K562 (cell line): ENCODE measurements around the gene MINDY4. TPM values are rescaled to one million over a fixed set of nuclear protein-coding genes. Genes with fewer than 3 reads are reported as not detected.

ENCODE experiments used
- ATAC-seq: fragments of 200-7000 bp; cut with Tn5 transposase; 3 replicates; pipeline ENCODE4 v1.9.1; 2020; ENCODE audit warnings: moderate library complexity
- BruUV-seq: library from RNA; stranded (reverse); fragments of 400-500 nt; replicated peaks from 2 replicates; lab custom pipeline; 2021; lab: Mats Ljungman, UMichigan
- CTCF ChIA-PET: fragments of 300-600 bp; formaldehyde crosslinking; extraction: SDS; loops from one replicate; lab custom pipeline; 2021; ENCODE audit warnings: low intra/inter-chr PET ratio; lab: Yijun Ruan, JAX
- POLR2A ChIA-PET: fragments of 300-600, 350-650 bp; sonication (Branson Sonifier 250); formaldehyde crosslinking; extraction: SDS; loops from one replicate; lab custom pipeline; 2021; ENCODE audit warnings: antibody characterized with exemption, inconsistent platforms; lab: Yijun Ruan, JAX
- DNase-seq, 4 experiments: peaks; one replicate each; pipeline versions ENCODE4 v3.0.0 to v3.0.0-alpha.2; 2011 to 2018; ENCODE audit warnings: low spot score in 3 of 4, mixed read lengths in 3 of 4; ENCODE audit errors: extremely low read depth in 1 of 4
- FAIRE-seq: peaks from 2 replicates; lab custom pipeline; 2011; peaks lifted over from hg19 to GRCh38; lab: Jason Lieb, UNC
- H2AFZ ChIP-seq: 2 replicates; pipeline ENCODE4 v1.6.0; 2011; ENCODE audit warnings: low read depth, low read length, control low read depth, inconsistent platforms
- H3K27ac ChIP-seq: fragments of 200-600 bp; 3 replicates; pipeline ENCODE4 v1.8.0; 2011; ENCODE audit warnings: low read depth, mild to moderate bottlenecking, control low read depth, inconsistent platforms, low read length, moderate library complexity, mixed read lengths; ENCODE audit errors: extremely low read depth
- H3K27me3 ChIP-seq, 2 experiments: fragments of 300-600 bp in 1 of 2; 2 replicates in 1 of 2; 3 replicates in 1 of 2; pipeline versions ENCODE4 v1.6.0 to v1.8.0; 2011; ENCODE audit warnings: inconsistent platforms in 2 of 2, low read length in 2 of 2, mild to moderate bottlenecking in 1 of 2, mixed read lengths in 1 of 2, moderate library complexity in 1 of 2; ENCODE audit not compliant: control insufficient read depth in 2 of 2, insufficient read depth in 2 of 2
- H3K36me3 ChIP-seq: fragments of 300-600 bp; 3 replicates; pipeline ENCODE4 v1.8.0; 2011; ENCODE audit warnings: mild to moderate bottlenecking, low read length, inconsistent platforms; ENCODE audit not compliant: control insufficient read depth, insufficient read depth
- H3K4me1 ChIP-seq, 2 experiments: fragments of 200-600 bp in 1 of 2; replicated peaks in 1 of 2; 2 replicates in 1 of 2; 3 replicates in 1 of 2; pipeline versions ENCODE4 v1.5.1 to v1.8.0; 2011; ENCODE audit warnings: inconsistent platforms in 2 of 2, low read length in 2 of 2, mild to moderate bottlenecking in 1 of 2, mixed read lengths in 1 of 2, moderate library complexity in 1 of 2; ENCODE audit not compliant: control insufficient read depth in 2 of 2, insufficient read depth in 2 of 2
- H3K4me2 ChIP-seq: 2 replicates; pipeline ENCODE4 v1.6.1; 2011; ENCODE audit warnings: low read length, control low read depth, inconsistent platforms, mixed read lengths; ENCODE audit not compliant: insufficient read depth
- H3K4me3 ChIP-seq: fragments of 200-600 bp; sonication (generic), shearing (Covaris generic); 2 replicates; pipeline ENCODE4 v1.5.1; 2016; ENCODE audit warnings: control low read depth, inconsistent platforms
- H3K79me2 ChIP-seq: fragments of 200-600 bp; 3 replicates; pipeline ENCODE4 v1.8.0; 2011; ENCODE audit warnings: low read length, inconsistent platforms; ENCODE audit not compliant: control insufficient read depth, insufficient read depth
- H3K9ac ChIP-seq, 2 experiments: 2 replicates each; pipeline versions ENCODE4 v1.6.0 to v1.6.1; 2011; ENCODE audit warnings: low read depth in 2 of 2, low read length in 2 of 2, control low read depth in 1 of 2, inconsistent platforms in 1 of 2, mild to moderate bottlenecking in 1 of 2, mixed read lengths in 1 of 2; ENCODE audit not compliant: insufficient read depth in 1 of 2
- H3K9me1 ChIP-seq: one replicate; pipeline ENCODE4 v1.6.0; 2011; ENCODE audit warnings: inconsistent platforms, mild to moderate bottlenecking, low read length, moderate library complexity; ENCODE audit not compliant: control insufficient read depth, insufficient read depth
- H3K9me3 ChIP-seq: replicated peaks from 2 replicates; pipeline ENCODE4 v1.5.1; 2011; ENCODE audit warnings: low read depth, low read length, inconsistent platforms; ENCODE audit not compliant: control insufficient read depth, insufficient read depth
- H4K20me1 ChIP-seq: replicated peaks from 2 replicates; pipeline ENCODE4 v1.6.1; 2011; ENCODE audit warnings: low read length, inconsistent platforms, mixed read lengths; ENCODE audit not compliant: control insufficient read depth, insufficient read depth
- CBFA2T3 ChIP-seq: fragments of 450-650 bp; IDR thresholded peaks from 2 replicates; pipeline ENCODE4 v1.6.1; 2017
- CEBPG ChIP-seq, 3 experiments: fragments of 200-800 bp in 1 of 3; sonication (Bioruptor generic) in 1 of 3; sonication (generic) in 1 of 3; formaldehyde crosslinking in 1 of 3; IDR thresholded peaks in 2 of 3; conservative IDR thresholded peaks in 1 of 3; 2 replicates each; pipeline versions ENCODE4 v1.6.1 to v1.8.0; 2016 to 2022; ENCODE audit warnings: missing compliant biosample characterization in 2 of 3, missing genetic modification characterization in 2 of 3, mild to moderate bottlenecking in 1 of 3, missing genetic modification reagents in 1 of 3
- HIVEP1 ChIP-seq: fragments of 250-450 bp; sonication (Bioruptor Pico); IDR thresholded peaks from 2 replicates; pipeline ENCODE4 v1.4.0; 2020; ENCODE audit warnings: mild to moderate bottlenecking
- MAZ ChIP-seq, 2 experiments: fragments of 450-650 bp in 1 of 2; sonication (generic) in 1 of 2; formaldehyde crosslinking; IDR thresholded peaks in 1 of 2; conservative IDR thresholded peaks in 1 of 2; 2 replicates each; pipeline versions ENCODE4 v1.4.0 to v1.5.0; 2020; ENCODE audit warnings: mild to moderate bottlenecking in 1 of 2, missing genetic modification reagents in 1 of 2
- NFATC3 ChIP-seq: fragments of 450-650 bp; IDR thresholded peaks from 2 replicates; pipeline ENCODE4 v1.6.1; 2017; ENCODE audit warnings: mild to moderate bottlenecking
- NFXL1 ChIP-seq: fragments of 450-650 bp; formaldehyde crosslinking; IDR thresholded peaks from 2 replicates; pipeline ENCODE4 v1.4.0; 2021; ENCODE audit warnings: mild to moderate bottlenecking
- NR2C1 ChIP-seq, 2 experiments: fragments of 450-650 bp; IDR thresholded peaks; 2 replicates each; pipeline ENCODE4 v1.6.1; 2017; ENCODE audit warnings: mild to moderate bottlenecking in 2 of 2, antibody characterized with exemption in 1 of 2, inconsistent platforms in 1 of 2, missing compliant biosample characterization in 1 of 2, missing genetic modification characterization in 1 of 2
- TRIM24 ChIP-seq, 2 experiments: fragments of 450-650 bp; IDR thresholded peaks; 2 replicates each; pipeline ENCODE4 v1.6.1; 2016
- ZNF217 ChIP-seq: sonication (generic); formaldehyde crosslinking; IDR thresholded peaks from 2 replicates; pipeline ENCODE4 v1.8.0; 2022; ENCODE audit warnings: mild to moderate bottlenecking, missing genetic modification reagents
- ZNF408 ChIP-seq: fragments of 250-450 bp; sonication (Bioruptor Pico); IDR thresholded peaks from 2 replicates; pipeline ENCODE4 v1.4.0; 2020; ENCODE audit warnings: low read depth, mild to moderate bottlenecking, moderate library complexity
- ZNF764 ChIP-seq: fragments of 250-450 bp; sonication (Bioruptor Pico); IDR thresholded peaks from 2 replicates; pipeline ENCODE4 v1.4.0; 2020; ENCODE audit warnings: low read depth, mild to moderate bottlenecking, moderate library complexity
- WGBS: fragments of 100-300 bp; shearing (Covaris generic); methylation state at CpG from one replicate; pipeline ENCODE4 v1.1.6; 2016; ENCODE audit warnings: low coverage, mixed read lengths; ENCODE audit not compliant: insufficient coverage; ENCODE audit errors: missing lambda C conversion rate; 5-methylcytosine and 5-hydroxymethylcytosine counted together
- in situ Hi-C: fragments of 300-500 bp; cut with MboI; formaldehyde crosslinking; loops from 4 replicates; pipeline ENCODE4 v1.15.0; 2018; ENCODE audit warnings: inconsistent platforms, mixed read lengths
- intact Hi-C: fragments of 100-400 bp; cut with micrococcal nuclease; formaldehyde crosslinking; loops from 2 replicates; pipeline ENCODE4 v1.14.2; 2022
- polyA plus RNA-seq, 8 experiments: library from polyadenylated mRNA; depleted of rRNA in 4 of 8; stranded (reverse) in 5 of 8; unstranded in 3 of 8; fragments of >200 nt; fragmentation: Nextera tagmentation in 2 of 8; fragmentation: Illumina TruSeq in 1 of 8; extraction: Ambion mirVana in 2 of 8; extraction: Trizol in 1 of 8; gene quantifications; 2 replicates each; pipeline versions ENCODE4 v1.2.1 to v1.2.3, GENCODE V29; 2011 to 2014; ENCODE audit warnings: inconsistent platforms in 1 of 8, missing spikeins in 1 of 8
- total RNA-seq, 7 experiments: library from RNA; depleted of rRNA in 6 of 7; stranded (reverse); fragments of >200 nt in 6 of 7; fragmentation: Illumina TruSeq in 2 of 7; extraction: Trizol in 2 of 7; gene quantifications; 2 replicates each; pipeline versions ENCODE4 v1.2.1 to v1.2.3, GENCODE V29; 2011 to 2021; ENCODE audit warnings: low replicate concordance in 1 of 7
- TF ChIP-seq, protein P1 (sequence below), 3 experiments: IDR thresholded peaks in 2 of 3; conservative IDR thresholded peaks in 1 of 3; 2 replicates each; pipeline ENCODE4 v1.5.1; 2011 to 2012; ENCODE audit warnings: low read length in 3 of 3, mild to moderate bottlenecking in 3 of 3, control low read depth in 2 of 3, improper control_type of control experiment in 1 of 3, inconsistent platforms in 1 of 3, low read depth in 1 of 3, mixed read lengths in 1 of 3, moderate library complexity in 1 of 3; ENCODE audit not compliant: insufficient read depth in 2 of 3
- TF ChIP-seq, protein P2 (sequence below): fragments of 450-650 bp; formaldehyde crosslinking; IDR thresholded peaks from 2 replicates; pipeline ENCODE4 v1.4.0; 2020; ENCODE audit warnings: mild to moderate bottlenecking, moderate library complexity
- TF ChIP-seq, protein P3 (sequence below), 3 experiments: fragments of 200-800 bp in 1 of 3; fragments of 250-450 bp in 1 of 3; fragments of 450-650 bp in 1 of 3; sonication (Bioruptor Pico) in 1 of 3; sonication (Bioruptor generic) in 1 of 3; formaldehyde crosslinking in 1 of 3; IDR thresholded peaks; 2 replicates each; pipeline versions ENCODE4 v1.6.1 to v1.8.0; 2016 to 2022; ENCODE audit warnings: mild to moderate bottlenecking in 2 of 3, missing genetic modification characterization in 2 of 3, missing compliant biosample characterization in 1 of 3, moderate library complexity in 1 of 3

Gene MINDY4
- total and polyA plus RNA-seq, 9 of the 15 experiments (the other 6 are each of a cell fraction or from before 2014, with no cell fraction given): 2.1 to 16.7 (median 11.0) TPM

DNA sequence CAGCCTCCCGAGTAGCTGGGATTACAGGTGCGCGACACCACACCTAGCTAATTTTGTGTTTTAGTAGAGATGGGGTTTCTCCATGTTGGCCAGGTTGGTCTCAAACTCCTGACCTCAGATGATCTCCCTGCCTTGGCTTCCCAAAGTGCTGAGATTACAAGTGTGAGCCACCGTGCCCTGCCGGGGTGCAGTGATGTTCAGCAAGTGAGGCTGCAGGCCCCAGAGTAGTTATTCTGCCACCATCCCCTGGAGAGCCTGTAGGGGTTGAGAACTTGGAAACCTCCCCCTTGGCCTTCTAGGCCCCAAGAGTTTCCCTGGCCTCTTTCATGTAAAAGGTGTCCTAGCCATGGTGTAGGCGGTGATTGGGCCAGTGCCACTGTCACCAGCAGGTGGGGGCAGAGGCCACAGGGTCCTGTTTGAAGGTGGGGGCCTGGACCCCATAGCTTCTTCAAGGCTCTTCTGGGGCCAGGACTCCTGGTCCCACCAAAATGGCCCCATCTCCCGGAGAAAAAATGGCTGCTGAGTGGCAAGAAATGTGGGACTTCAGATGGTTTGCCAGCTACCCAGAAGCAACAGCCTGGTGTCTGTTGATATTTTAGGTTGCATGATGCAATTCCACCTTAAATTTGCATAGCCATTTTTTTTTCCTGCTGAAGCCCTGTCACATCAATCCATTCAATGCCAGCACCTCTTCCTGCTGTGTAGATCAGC is 44.8 kb upstream of the MINDY4 start:
- ATAC-seq (peak; percentile 39), FAIRE-seq (no peak), DNase-seq (no peak)
- in situ Hi-C loops: no loop called here
- peak overlapping the region; percentile 3; the same call in 1 of the 2 replicates for H3K4me2 ChIP-seq
- H2AFZ ChIP-seq: no peak overlapping the region
- no peaks in the 10 kb centered on the region for H3K36me3 ChIP-seq
- no peaks in the 10 kb centered on the region for H3K79me2 ChIP-seq
- H3K4me1 ChIP-seq: peaks cover 0 to 5% of the 10 kb centered on the region in 2 experiments; a peak in 2 of 5 replicates
- peaks cover 36 to 65% of the 10 kb centered on the region in 2 experiments for H3K27me3 ChIP-seq
- H3K9me1 ChIP-seq: no peaks in the 10 kb centered on the region
- H3K27ac ChIP-seq: no peak overlapping the region
- no peaks in the 10 kb centered on the region for H3K9me3 ChIP-seq
- intact Hi-C loops: no loop called here
- no TSS peak for BruUV-seq
- H4K20me1 ChIP-seq: no peaks in the 10 kb centered on the region
- no peak overlapping the region for H3K9ac ChIP-seq
- 54% methylated on average over 7 of the region's 7 CpGs for WGBS
- no peak overlapping the region for H3K4me3 ChIP-seq
- ChIA-PET POLR2A (interaction anchor here (0.6 to 1.5 kb wide), 5 partner anchors 16 to 204 kb away, joined by 3 to 6 read pairs (median 3); no protein-coding TSS in a partner anchor), CTCF (no interaction called here)
- TF ChIP-seq, protein P1, sequence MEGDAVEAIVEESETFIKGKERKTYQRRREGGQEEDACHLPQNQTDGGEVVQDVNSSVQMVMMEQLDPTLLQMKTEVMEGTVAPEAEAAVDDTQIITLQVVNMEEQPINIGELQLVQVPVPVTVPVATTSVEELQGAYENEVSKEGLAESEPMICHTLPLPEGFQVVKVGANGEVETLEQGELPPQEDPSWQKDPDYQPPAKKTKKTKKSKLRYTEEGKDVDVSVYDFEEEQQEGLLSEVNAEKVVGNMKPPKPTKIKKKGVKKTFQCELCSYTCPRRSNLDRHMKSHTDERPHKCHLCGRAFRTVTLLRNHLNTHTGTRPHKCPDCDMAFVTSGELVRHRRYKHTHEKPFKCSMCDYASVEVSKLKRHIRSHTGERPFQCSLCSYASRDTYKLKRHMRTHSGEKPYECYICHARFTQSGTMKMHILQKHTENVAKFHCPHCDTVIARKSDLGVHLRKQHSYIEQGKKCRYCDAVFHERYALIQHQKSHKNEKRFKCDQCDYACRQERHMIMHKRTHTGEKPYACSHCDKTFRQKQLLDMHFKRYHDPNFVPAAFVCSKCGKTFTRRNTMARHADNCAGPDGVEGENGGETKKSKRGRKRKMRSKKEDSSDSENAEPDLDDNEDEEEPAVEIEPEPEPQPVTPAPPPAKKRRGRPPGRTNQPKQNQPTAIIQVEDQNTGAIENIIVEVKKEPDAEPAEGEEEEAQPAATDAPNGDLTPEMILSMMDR (IDR thresholded peaks at IDR 0.05 in 2 of 3, conservative IDR thresholded peaks at IDR 0.05 in 1 of 3; ENCODE audit: insufficient read depth in 2 of 3, low read depth in 1 of 3, low read length in 3 of 3): 0 out of 6 replicates have a peak, but pooled peaks of 2 of the 3 experiments have one; percentile 4 to 17
- TF ChIP-seq MAZ (CRISPR knock-in tag; conservative IDR thresholded peaks at IDR 0.05 in 1 of 2, IDR thresholded peaks at IDR 0.05 in 1 of 2) (no peak), CBFA2T3 (no peak), ZNF217 (no peak), NFATC3 (no peak), CEBPG (CRISPR knock-in tag; IDR thresholded peaks at IDR 0.05) (peak; percentile 83), CEBPG (tag; conservative IDR thresholded peaks at IDR 0.05 in 1 of 2, IDR thresholded peaks at IDR 0.05 in 1 of 2) (peak; percentile 68 to 86), ZNF764 (CRISPR knock-in tag) (no peak), NFXL1 (CRISPR knock-in tag) (no peak), HIVEP1 (no peak), TRIM24 (IDR thresholded peaks at IDR 0.05) (no peak), ZNF408 (CRISPR knock-in tag) (no peak), NR2C1 (IDR thresholded peaks at IDR 0.05) (no peak), NR2C1 (tag; IDR thresholded peaks at IDR 0.05) (no peak)
- TF ChIP-seq, protein P2, sequence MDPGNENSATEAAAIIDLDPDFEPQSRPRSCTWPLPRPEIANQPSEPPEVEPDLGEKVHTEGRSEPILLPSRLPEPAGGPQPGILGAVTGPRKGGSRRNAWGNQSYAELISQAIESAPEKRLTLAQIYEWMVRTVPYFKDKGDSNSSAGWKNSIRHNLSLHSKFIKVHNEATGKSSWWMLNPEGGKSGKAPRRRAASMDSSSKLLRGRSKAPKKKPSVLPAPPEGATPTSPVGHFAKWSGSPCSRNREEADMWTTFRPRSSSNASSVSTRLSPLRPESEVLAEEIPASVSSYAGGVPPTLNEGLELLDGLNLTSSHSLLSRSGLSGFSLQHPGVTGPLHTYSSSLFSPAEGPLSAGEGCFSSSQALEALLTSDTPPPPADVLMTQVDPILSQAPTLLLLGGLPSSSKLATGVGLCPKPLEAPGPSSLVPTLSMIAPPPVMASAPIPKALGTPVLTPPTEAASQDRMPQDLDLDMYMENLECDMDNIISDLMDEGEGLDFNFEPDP (CRISPR knock-in tag): no peak
- TF ChIP-seq, protein P3, sequence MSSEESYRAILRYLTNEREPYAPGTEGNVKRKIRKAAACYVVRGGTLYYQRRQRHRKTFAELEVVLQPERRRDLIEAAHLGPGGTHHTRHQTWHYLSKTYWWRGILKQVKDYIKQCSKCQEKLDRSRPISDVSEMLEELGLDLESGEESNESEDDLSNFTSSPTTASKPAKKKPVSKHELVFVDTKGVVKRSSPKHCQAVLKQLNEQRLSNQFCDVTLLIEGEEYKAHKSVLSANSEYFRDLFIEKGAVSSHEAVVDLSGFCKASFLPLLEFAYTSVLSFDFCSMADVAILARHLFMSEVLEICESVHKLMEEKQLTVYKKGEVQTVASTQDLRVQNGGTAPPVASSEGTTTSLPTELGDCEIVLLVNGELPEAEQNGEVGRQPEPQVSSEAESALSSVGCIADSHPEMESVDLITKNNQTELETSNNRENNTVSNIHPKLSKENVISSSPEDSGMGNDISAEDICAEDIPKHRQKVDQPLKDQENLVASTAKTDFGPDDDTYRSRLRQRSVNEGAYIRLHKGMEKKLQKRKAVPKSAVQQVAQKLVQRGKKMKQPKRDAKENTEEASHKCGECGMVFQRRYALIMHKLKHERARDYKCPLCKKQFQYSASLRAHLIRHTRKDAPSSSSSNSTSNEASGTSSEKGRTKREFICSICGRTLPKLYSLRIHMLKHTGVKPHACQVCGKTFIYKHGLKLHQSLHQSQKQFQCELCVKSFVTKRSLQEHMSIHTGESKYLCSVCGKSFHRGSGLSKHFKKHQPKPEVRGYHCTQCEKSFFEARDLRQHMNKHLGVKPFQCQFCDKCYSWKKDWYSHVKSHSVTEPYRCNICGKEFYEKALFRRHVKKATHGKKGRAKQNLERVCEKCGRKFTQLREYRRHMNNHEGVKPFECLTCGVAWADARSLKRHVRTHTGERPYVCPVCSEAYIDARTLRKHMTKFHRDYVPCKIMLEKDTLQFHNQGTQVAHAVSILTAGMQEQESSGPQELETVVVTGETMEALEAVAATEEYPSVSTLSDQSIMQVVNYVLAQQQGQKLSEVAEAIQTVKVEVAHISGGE (CRISPR knock-in tag; IDR thresholded peaks at IDR 0.05): no peak
